H9 (cell line): Measurements from ENCODE around the gene GIMAP6. TPM values are rescaled to one million over a fixed set of nuclear protein-coding genes. Genes with fewer than 3 reads are reported as not detected.

Experiments
- DNase-seq: peaks from one replicate; pipeline ENCODE4 v3.0.0-alpha.2; 2017
- H2AFZ ChIP-seq: one replicate; pipeline ENCODE4 v1.6.1; 2013; ENCODE audit warnings: mild to moderate bottlenecking, low read length, control low read depth, moderate library complexity
- H2AK5ac ChIP-seq: 2 replicates; pipeline ENCODE4 v1.6.1; 2013; ENCODE audit warnings: low read length, control low read depth, mixed read lengths; ENCODE audit not compliant: insufficient read length
- H2BK120ac ChIP-seq: one replicate; pipeline ENCODE4 v1.6.1; 2013; ENCODE audit warnings: low read depth, mild to moderate bottlenecking, low read length, control low read depth, inconsistent platforms; ENCODE audit not compliant: poor library complexity, severe bottlenecking
- H2BK12ac ChIP-seq: 2 replicates; pipeline ENCODE4 v1.6.1; 2013; ENCODE audit warnings: low read length, control low read depth, mixed read lengths, low read depth; ENCODE audit not compliant: insufficient read length
- H2BK15ac ChIP-seq: 2 replicates; pipeline ENCODE4 v1.6.1; 2013; ENCODE audit warnings: low read depth, low read length, control low read depth
- H2BK20ac ChIP-seq: one replicate; pipeline ENCODE4 v1.6.1; 2013; ENCODE audit warnings: low read depth, mild to moderate bottlenecking, low read length, control low read depth, inconsistent platforms; ENCODE audit not compliant: poor library complexity, severe bottlenecking
- H2BK5ac ChIP-seq: 2 replicates; pipeline ENCODE4 v1.6.1; 2013; ENCODE audit warnings: low read length, control low read depth, mixed read lengths; ENCODE audit not compliant: insufficient read length
- H3K14ac ChIP-seq: 2 replicates; pipeline ENCODE4 v1.6.1; 2013; ENCODE audit warnings: low read length, control low read depth; ENCODE audit not compliant: insufficient read depth
- H3K18ac ChIP-seq: 2 replicates; pipeline ENCODE4 v1.6.1; 2013; ENCODE audit warnings: low read depth, mild to moderate bottlenecking, mixed read lengths, low read length, control low read depth; ENCODE audit not compliant: insufficient read length
- H3K23ac ChIP-seq: 2 replicates; pipeline ENCODE4 v1.6.1; 2013; ENCODE audit warnings: low read length, control low read depth, mixed read lengths, low read depth; ENCODE audit not compliant: insufficient read length
- H3K23me2 ChIP-seq: 2 replicates; pipeline ENCODE4 v1.6.1; 2013; ENCODE audit warnings: low read depth, mild to moderate bottlenecking, mixed read lengths, low read length, control low read depth; ENCODE audit not compliant: insufficient read length, poor library complexity, severe bottlenecking
- H3K27ac ChIP-seq: 2 replicates; pipeline ENCODE4 v1.5.1; 2013; ENCODE audit warnings: low read length, control low read depth, mixed read lengths, low read depth; ENCODE audit not compliant: insufficient read length
- H3K27me3 ChIP-seq: 2 replicates; pipeline ENCODE4 v1.6.1; 2013; ENCODE audit warnings: low read length, control low read depth, inconsistent platforms; ENCODE audit not compliant: insufficient read depth
- H3K4ac ChIP-seq: 2 replicates; pipeline ENCODE4 v1.6.1; 2013; ENCODE audit warnings: low read depth, mild to moderate bottlenecking, control low read depth, inconsistent platforms, low read length, moderate library complexity
- H3K4me1 ChIP-seq: 2 replicates; pipeline ENCODE4 v1.6.1; 2013; ENCODE audit warnings: low read length, control low read depth, inconsistent platforms; ENCODE audit not compliant: insufficient read depth
- H3K4me2 ChIP-seq: 2 replicates; pipeline ENCODE4 v1.6.1; 2013; ENCODE audit warnings: low read length, control low read depth, mixed read lengths; ENCODE audit not compliant: insufficient read length, insufficient read depth
- H3K56ac ChIP-seq: 2 replicates; pipeline ENCODE4 v1.6.1; 2013; ENCODE audit warnings: low read depth, mild to moderate bottlenecking, mixed read lengths, low read length, control low read depth; ENCODE audit not compliant: insufficient read length
- H3K79me1 ChIP-seq: 2 replicates; pipeline ENCODE4 v1.6.1; 2013; ENCODE audit warnings: low read depth, mild to moderate bottlenecking, moderate library complexity, low read length, control low read depth, inconsistent platforms; ENCODE audit not compliant: insufficient read depth, poor library complexity, severe bottlenecking
- H3K79me2 ChIP-seq: 2 replicates; pipeline ENCODE4 v1.6.1; 2013; ENCODE audit warnings: low read length, control low read depth, inconsistent platforms; ENCODE audit not compliant: insufficient read depth
- H3K9ac ChIP-seq: 2 replicates; pipeline ENCODE4 v1.6.1; 2013; ENCODE audit warnings: low read length, control low read depth, mixed read lengths; ENCODE audit not compliant: insufficient read length; ENCODE audit errors: extremely low read depth
- H3K9me3 ChIP-seq: one replicate; pipeline ENCODE4 v1.6.1; 2013; ENCODE audit warnings: low read depth, low read length, inconsistent platforms; ENCODE audit not compliant: control insufficient read depth
- H3T11ph ChIP-seq: one replicate; pipeline ENCODE4 v1.6.1; 2013; ENCODE audit warnings: mild to moderate bottlenecking, low read length, control low read depth, inconsistent platforms
- H4K20me1 ChIP-seq: one replicate; pipeline ENCODE4 v1.6.1; 2013; ENCODE audit not compliant: control insufficient read depth, insufficient read length, insufficient read depth
- H4K5ac ChIP-seq: 2 replicates; pipeline ENCODE4 v1.6.1; 2013; ENCODE audit warnings: low read depth, mild to moderate bottlenecking, mixed read lengths, low read length, control low read depth; ENCODE audit not compliant: insufficient read length
- H4K8ac ChIP-seq: replicated peaks from 2 replicates; pipeline ENCODE4 v1.6.1; 2013; ENCODE audit warnings: low read length, control low read depth, mixed read lengths, low read depth; ENCODE audit not compliant: insufficient read length
- H4K91ac ChIP-seq: 2 replicates; pipeline ENCODE4 v1.6.1; 2013; ENCODE audit warnings: low read depth, mild to moderate bottlenecking, moderate library complexity, mixed read lengths, low read length, control low read depth; ENCODE audit not compliant: insufficient read length
- H3K27ac Mint-ChIP-seq, 3 experiments: 2 replicates in 2 of 3; 3 replicates in 1 of 3; pipeline ENCODE4 v1.8.0; 2020 to 2021; ENCODE audit warnings: mixed read lengths in 3 of 3, mild to moderate bottlenecking in 1 of 3, moderate library complexity in 1 of 3
- H3K27me3 Mint-ChIP-seq: 2 replicates; pipeline ENCODE4 v1.8.0; 2021; ENCODE audit warnings: low read depth, mild to moderate bottlenecking, moderate library complexity, mixed read lengths
- H3K36me3 Mint-ChIP-seq, 3 experiments: 2 replicates in 2 of 3; 3 replicates in 1 of 3; pipeline ENCODE4 v1.8.0; 2020 to 2021; ENCODE audit warnings: low read depth in 3 of 3, mixed read lengths in 3 of 3; ENCODE audit not compliant: insufficient read depth in 1 of 3
- H3K4me1 Mint-ChIP-seq, 2 experiments: 2 replicates each; pipeline ENCODE4 v1.8.0; 2020; ENCODE audit warnings: mixed read lengths in 2 of 2
- H3K4me3 Mint-ChIP-seq, 2 experiments: 2 replicates in 1 of 2; 3 replicates in 1 of 2; pipeline ENCODE4 v1.8.0; 2020 to 2021; ENCODE audit warnings: mild to moderate bottlenecking in 2 of 2, mixed read lengths in 2 of 2, moderate library complexity in 1 of 2
- H3K9me3 Mint-ChIP-seq, 2 experiments: 2 replicates in 1 of 2; 3 replicates in 1 of 2; pipeline ENCODE4 v1.8.0; 2020; ENCODE audit warnings: mild to moderate bottlenecking in 2 of 2, mixed read lengths in 2 of 2, moderate library complexity in 1 of 2
- CTCF ChIP-seq: fragments of 200-600 bp; sonication (generic); conservative IDR thresholded peaks from 3 replicates; pipeline ENCODE4 v1.8.0; 2021; ENCODE audit warnings: antibody characterized with exemption, mild to moderate bottlenecking
- WGBS: extraction: QIAGEN DNeasy Blood & Tissue Kit; methylation state at CpG from one replicate; pipeline ENCODE4 v1.1.7; 2013; ENCODE audit warnings: missing lambda C conversion rate, low lambda C conversion rate, mixed read lengths; ENCODE audit not compliant: insufficient read length; ENCODE audit errors: extremely low coverage; 5-methylcytosine and 5-hydroxymethylcytosine counted together
- total RNA-seq: library from RNA; stranded (reverse); gene quantifications from 2 replicates; pipeline ENCODE4 v1.2.1, GENCODE V29; 2021

GIMAP6 gene
- total RNA-seq, 1 experiment from 2014 or later = not detected

- Histone ChIP-seq H3K27ac (no peak overlapping the region), H4K8ac (no peak overlapping the region), H2BK20ac (no peak overlapping the region), H2BK15ac (no peak overlapping the region), H3K79me1 (no peaks in the 10 kb centered on the region), H4K20me1 (no peaks in the 10 kb centered on the region), H2AFZ (no peak overlapping the region), H3K79me2 (no peaks in the 10 kb centered on the region), H3K23me2 (no peaks in the 10 kb centered on the region), H3K9ac (no peak overlapping the region), H2BK12ac (no peak overlapping the region), H3K27me3 (no peaks in the 10 kb centered on the region), H3K18ac (no peak overlapping the region), H2AK5ac (no peak overlapping the region), H2BK120ac (no peak overlapping the region), H4K91ac (no peak overlapping the region), H3K14ac (no peak overlapping the region), H3K4ac (no peak overlapping the region), H2BK5ac (no peak overlapping the region), H3K9me3 (no peaks in the 10 kb centered on the region), H3K4me2 (no peak overlapping the region), H4K5ac (no peak overlapping the region), H3K4me1 (no peaks in the 10 kb centered on the region), H3K56ac (no peak overlapping the region), H3T11ph (no peak overlapping the region), H3K23ac (no peak overlapping the region)
- H3K4me1 Mint-ChIP-seq = 0 out of 4 replicates have a peak, but pooled peaks cover 0 to 3% of the 10 kb centered on the region in 2 experiments
- H3K27me3 Mint-ChIP-seq = peaks cover 36% of the 10 kb centered on the region
- H3K36me3 Mint-ChIP-seq = peaks cover 0 to 2% (median 0%) of the 10 kb centered on the region in 3 experiments; a peak in 1 of 7 replicates
- H3K27ac Mint-ChIP-seq = no peak overlapping the region
- no peak overlapping the region for H3K4me3 Mint-ChIP-seq
- no CpG with 5 or more reads among the region's 1 CpG for WGBS
- no peak for DNase-seq
- no peak for TF ChIP-seq CTCF
- H3K9me3 Mint-ChIP-seq = peaks cover 25 to 35% of the 10 kb centered on the region in 2 experiments
Measured at GRCh38 chr7:150633926-150634325, 1.7 kb upstream of the GIMAP6 start.
